ENCODE measurements around the gene WWC2.

The WWC2 gene

GRCh38 chr4:183335369-183335940 is 236.4 kb downstream of the WWC2 start:
- no peak for DNase-seq

- no peak for DNase-seq
Measured at GRCh38 chr4:183337349-183337748, 238.3 kb downstream of the WWC2 start.

- no peak for DNase-seq
Measured at GRCh38 chr4:183337833-183338232, 238.8 kb downstream of the WWC2 start.

- DNase-seq = no peak
Measured at GRCh38 chr4:183342541-183343533, 243.8 kb downstream of the WWC2 start.

GRCh38 chr4:183343730-183344129 is 244.7 kb downstream of the WWC2 start:
- no peak for DNase-seq

- DNase-seq = no peak
Measured at GRCh38 chr4:183344523-183345255, 245.6 kb downstream of the WWC2 start.

GRCh38 chr4:183345261-183345660 is 246.2 kb downstream of the WWC2 start:
- DNase-seq = no peak

GRCh38 chr4:183347146-183347545 is 248.1 kb downstream of the WWC2 start:
- DNase-seq = no peak

GRCh38 chr4:183347566-183347965 is 248.5 kb downstream of the WWC2 start:
- no peak for DNase-seq

- DNase-seq = no peak
Measured at GRCh38 chr4:183348136-183348535, 249.1 kb downstream of the WWC2 start.

- no peak for DNase-seq
Measured at GRCh38 chr4:183348706-183349659, 249.9 kb downstream of the WWC2 start.

- DNase-seq = no peak
Measured at GRCh38 chr4:183349673-183350072, 250.6 kb downstream of the WWC2 start.

- no peak for DNase-seq
Measured at GRCh38 chr4:183350317-183351071, 251.4 kb downstream of the WWC2 start.

- no peak for DNase-seq
Measured at GRCh38 chr4:183352546-183352945, 253.5 kb downstream of the WWC2 start.

GRCh38 chr4:183353557-183353956 is 254.5 kb downstream of the WWC2 start:
- no peak for DNase-seq

- DNase-seq = no peak
Measured at GRCh38 chr4:183354219-183354618, 255.2 kb downstream of the WWC2 start.

- no peak for DNase-seq
Measured at GRCh38 chr4:183355405-183355804, 256.3 kb downstream of the WWC2 start.

GRCh38 chr4:183356173-183356830 is 257.2 kb downstream of the WWC2 start:
- DNase-seq = no peak

GRCh38 chr4:183356931-183357675 is 258.0 kb downstream of the WWC2 start:
- no peak for DNase-seq

GRCh38 chr4:183358215-183358755 is 259.2 kb downstream of the WWC2 start:
- no peak for DNase-seq
